Muscle of arm (tissue), 12 donors: Measurements from ENCODE around the gene RBMS1. TPM values are rescaled to one million over a fixed set of nuclear protein-coding genes. Genes with fewer than 3 reads are reported as not detected.
"Not testable (repeated sequence)": the region's sequence is repeated elsewhere in the genome, so short reads cannot be mapped to it uniquely, and the experiment has no call there.

Experiments
- DNase-seq: peaks from one replicate; pipeline ENCODE4 v3.0.0-alpha.2; 2013
- polyA plus RNA-seq, 12 donors: library from polyadenylated mRNA; unstranded; fragments of 120-200 nt; gene quantifications; one replicate each; pipeline ENCODE4 v1.2.1, GENCODE V29; 2013; ENCODE audit not compliant: insufficient read length in 12 of 12

RBMS1 gene
- polyA plus RNA-seq, 12 donors: 54.1 to 280 (median 76.3) TPM

GRCh38 chr2:160440888-160441287 lies 52.7 kb downstream of the RBMS1 start:
- DNase-seq: no peak

- DNase-seq: not testable (repeated sequence)
Observed at GRCh38 chr2:160439038-160439437, 54.6 kb downstream of the RBMS1 start.

DNA sequence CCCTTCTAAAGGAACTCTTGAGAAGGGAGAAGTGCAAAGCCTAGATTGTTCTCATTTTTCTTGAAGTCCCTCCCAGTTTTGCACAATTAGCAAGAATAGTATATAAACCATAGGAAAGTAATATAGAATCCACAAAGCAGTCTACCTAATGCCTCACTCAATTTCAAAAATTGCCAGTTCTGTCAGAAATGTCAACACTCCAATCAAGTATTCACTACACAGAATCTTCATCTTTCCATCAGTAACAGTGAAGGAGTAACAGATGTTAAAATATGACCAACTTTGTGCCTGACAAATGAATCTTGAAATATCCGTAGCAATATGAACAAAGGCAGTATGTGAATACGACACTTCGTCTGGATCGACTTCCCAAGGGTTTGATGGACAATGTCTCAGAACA lies 56.3 kb downstream of the RBMS1 start:
- no peak for DNase-seq

DNA sequence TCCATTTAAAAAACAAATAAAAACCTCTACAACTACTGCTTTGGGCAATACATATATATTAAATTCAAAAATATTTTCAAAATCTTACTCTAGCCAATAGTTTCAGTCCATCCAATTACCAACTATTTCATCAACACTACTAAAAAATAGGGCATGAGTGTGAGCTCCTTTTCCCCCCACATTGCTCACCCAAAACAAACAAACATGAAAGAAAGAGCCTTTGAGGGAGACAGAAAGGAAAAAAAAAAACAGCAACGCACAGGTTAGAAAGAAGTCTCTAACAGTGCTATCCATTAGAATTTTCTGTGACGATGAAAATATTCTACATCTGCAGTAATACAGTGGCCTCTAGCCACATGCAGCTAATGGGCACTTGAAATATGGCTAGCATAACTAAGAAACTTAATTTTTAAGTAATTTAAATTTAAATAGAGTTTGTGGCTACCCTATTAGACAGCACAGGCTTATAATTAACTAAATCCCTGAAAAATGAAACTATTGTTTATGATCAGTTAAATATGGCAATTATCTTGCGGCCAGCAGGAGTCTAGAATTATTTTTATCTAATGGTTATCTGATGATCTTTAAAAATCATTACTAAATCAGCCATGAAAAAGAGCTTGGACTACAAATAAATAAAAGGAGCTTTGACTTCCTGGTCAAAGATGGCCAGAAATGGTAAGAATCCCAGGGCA lies 59.2 kb downstream of the RBMS1 start:
- no peak for DNase-seq

DNA sequence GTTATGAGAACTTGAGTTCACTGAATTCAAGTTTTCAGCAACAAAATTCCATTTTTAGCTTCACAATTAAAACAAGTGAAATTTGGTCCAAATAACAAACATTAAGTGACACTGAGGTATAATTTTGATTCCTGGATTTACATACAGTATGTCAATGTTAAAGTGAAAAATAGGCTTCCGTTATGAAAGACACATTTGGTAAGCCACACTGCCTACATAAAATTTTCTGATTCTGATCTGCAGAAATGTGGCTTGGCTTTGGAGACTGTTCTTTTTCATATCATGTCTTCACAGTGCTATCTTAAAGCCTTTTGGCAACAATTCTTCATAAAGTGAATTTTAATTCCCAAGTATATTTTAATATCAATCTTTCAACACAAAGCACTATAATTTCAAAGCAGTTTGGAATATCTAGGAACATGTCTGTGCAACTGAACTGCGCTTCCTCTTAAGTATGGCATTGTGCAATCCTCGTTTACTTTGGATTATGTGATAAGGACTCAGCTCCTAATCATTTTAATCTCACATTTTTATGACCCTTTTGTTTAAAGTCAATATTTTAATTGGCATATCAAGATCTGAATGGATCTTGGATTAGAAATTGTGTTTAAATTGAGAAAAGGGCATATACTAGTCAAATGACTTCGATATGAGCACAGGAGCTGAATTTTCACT lies 60.0 kb downstream of the RBMS1 start:
- no peak for DNase-seq

GRCh38 chr2:160432633-160433032 lies 61.0 kb downstream of the RBMS1 start:
- no peak for DNase-seq

DNA sequence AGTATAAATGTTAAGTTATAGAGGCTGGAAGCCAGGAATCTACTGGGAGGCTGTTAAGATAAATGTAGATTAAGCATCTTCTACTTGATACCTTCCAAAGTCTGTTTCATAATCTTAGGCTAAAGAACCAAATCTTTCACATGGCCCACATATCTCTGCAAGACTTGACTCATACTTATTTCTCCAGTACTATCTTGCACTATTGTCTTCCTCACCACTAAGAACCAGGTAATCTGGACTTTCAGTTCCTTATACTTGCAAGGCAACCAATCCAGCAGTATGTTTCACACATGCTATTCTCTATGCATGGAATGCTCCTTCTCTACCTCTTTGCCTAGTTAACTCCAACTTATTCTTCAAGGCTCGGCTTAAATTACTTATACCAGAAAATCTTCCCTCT lies 62.2 kb downstream of the RBMS1 start:
- no peak for DNase-seq

DNA sequence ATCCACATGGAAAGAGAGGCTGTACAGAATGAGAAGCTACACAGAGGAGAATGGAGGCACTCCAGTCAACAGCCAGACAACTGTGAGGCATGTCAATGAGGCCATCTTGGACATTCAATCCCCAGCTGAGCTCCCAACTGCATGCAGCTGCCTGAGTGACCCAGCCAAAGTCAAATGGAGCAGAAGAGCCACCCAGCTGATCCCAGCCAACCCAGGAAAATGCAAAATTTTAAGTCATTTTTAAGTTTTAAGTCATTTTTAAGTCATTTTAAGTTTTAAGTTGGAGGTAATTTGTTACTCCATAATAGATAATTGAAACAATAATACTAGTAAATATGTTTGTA lies 63.6 kb downstream of the RBMS1 start:
- no peak for DNase-seq

DNA sequence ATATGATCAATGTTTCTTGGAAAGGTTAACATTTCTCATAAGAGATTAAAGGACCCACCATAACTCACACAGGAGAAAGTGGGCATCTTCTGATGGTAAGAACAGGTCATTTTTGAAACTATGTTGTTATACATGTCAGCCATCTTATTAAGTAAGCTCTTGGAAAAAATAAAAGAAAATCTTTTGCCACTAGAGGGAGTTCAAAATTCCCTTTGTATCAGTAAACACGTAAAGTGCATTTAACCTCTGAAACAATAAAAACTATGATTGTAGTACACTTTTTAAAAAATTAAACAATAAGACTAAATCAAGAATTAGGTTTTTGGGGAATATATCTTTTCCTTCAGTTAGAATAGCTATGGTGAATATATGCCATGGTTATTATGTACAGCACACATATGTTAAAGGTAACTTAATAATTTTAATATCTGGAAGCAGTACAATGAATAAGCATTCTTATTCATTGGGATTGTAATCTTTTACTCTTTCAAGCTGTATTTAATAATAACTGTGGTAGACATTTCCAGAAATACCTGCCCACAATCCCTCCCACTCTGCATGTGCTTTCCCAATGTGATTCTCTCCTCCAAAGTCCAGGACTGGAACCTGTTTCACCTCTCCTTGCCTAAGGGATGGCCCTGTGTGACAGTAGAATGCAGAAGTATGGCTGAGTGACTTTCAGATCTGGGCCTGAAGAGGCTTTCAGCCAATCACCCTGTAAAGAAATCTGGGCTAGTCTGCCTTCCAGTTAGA lies 64.2 kb downstream of the RBMS1 start:
- no peak for DNase-seq

DNA sequence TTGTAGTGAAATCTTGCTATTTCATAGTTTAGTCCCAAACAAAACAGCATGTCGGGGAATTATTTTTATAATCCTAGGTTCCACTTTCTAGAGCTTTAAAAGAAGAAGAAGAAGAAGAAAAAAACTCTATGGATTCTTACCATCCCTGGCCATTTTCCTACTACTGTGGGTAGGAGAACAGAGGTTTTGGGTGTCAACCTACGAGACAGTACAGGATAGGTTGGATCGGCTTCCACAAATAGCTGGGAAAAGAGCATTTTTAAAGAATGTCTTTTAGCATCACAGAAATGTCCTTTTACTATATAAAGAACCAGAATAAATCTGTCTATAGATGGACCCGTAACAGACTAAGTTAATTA lies 65.2 kb downstream of the RBMS1 start:
- no peak for DNase-seq

DNA sequence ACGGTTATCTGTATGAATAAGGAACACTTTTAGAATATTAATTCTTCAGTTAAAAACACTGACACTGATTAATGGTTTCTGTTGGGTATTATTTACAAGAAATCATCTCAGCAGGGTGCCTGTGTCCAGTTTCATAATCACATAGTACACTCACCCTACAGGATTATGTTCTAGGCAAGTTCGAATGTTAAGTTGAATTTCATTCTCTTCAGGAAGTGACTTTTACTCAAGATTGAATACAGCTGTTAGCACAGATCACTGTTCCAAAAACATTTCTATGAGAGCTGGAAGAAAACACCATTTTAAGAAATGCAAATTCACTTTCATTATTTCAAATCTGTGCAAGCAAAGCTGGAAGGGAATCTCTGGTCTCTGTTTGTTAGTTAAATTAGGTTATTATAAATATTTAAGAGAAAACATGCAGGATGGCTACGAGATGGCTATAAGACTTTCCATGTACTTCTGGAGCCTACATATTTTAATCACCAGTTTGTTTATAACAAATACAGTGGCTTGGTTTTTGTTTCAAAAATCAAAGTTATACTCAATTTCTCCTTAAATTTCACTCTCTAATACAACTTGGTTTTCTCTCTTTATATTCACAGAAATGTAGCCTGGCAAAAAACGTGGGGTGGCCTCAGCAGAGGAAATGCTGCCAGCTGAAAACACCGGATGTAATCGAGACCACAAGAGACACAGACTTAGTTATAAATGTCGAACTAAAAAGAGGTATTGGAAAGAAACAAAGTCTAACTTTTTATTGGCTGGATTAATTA lies 65.8 kb downstream of the RBMS1 start:
- DNase-seq: no peak

- DNase-seq: no peak
Observed at GRCh38 chr2:160426604-160427003, 67.0 kb downstream of the RBMS1 start.

GRCh38 chr2:160425434-160426151 lies 68.0 kb downstream of the RBMS1 start:
- no peak for DNase-seq

- DNase-seq: no peak
Observed at GRCh38 chr2:160423126-160423525, 70.5 kb downstream of the RBMS1 start.

DNA sequence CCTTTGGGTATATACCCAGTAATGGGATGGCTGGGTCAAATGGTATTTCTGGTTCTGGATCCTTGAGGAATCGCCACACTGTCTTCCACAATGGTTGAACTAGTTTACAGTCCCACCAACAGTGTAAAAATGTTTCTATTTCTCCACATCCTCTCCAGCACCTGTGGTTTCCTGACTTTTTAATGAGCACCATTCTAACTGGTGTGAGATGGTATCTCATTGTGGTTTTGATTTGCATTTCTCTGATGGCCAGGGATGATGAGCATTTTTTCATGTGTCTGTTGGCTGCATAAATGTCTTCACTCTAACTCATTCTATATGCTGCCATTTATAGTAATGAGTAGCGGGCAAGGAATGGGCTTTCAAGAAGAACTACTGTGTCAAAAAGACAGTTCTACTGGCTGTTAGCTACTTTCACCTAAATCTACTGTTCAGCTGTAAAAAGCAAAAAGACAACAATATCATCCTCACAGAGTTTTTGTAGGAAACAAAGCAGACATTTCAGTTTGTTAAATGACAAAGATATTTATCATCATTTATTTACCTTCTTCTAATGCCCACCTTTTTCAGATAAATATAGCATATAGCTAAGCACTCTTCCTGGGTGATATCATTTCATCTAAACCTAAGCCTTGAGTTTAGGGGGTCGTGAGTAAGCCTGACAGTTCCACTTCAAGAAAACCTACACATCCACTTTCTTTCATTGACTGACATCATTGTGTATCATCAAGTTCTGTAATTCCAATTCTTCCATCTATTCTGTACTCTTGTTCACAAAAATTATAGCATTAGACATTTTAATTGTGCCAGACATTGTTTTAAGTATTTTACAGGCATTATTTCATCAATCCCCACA lies 71.7 kb downstream of the RBMS1 start:
- not testable (repeated sequence) for DNase-seq

- no peak for DNase-seq
Observed at GRCh38 chr2:160420711-160421110, 72.9 kb downstream of the RBMS1 start.

- DNase-seq: peak; percentile 61
Observed at GRCh38 chr2:160419776-160420505, 73.7 kb downstream of the RBMS1 start.

DNA sequence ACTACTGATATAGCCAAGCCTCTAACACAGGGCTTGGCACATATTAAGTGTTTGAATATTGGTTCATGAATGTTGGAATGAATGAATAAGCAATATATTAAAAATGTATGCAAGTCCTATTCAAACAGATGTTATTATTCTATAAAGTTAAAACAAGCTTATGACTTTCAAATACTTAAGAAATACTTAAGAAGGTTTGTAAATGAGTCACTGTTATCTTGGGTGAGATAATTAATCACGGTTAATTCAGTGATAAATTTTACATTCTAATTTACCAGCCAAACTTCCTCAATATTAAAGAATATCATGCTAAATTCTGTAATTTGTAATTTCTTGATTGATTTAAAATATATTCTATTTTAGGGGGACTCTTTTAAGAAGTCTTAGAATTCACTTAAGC lies 74.8 kb downstream of the RBMS1 start:
- no peak for DNase-seq

DNA sequence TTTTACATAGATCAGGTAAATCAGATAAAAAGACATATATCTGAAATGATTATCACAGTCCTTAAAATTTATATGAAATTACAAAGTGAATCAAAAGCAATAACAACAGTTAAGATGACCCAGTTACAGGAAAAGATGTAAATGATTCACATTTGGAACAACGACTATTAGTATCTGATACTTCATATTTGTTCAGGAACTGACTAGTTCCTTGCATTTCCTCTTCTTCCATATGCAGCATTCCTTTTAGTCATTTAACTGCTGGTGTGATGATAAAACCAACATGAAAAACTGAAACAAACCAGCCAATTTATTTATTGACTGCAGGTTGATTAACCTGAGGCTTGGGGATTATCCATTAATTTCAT lies 75.2 kb downstream of the RBMS1 start:
- DNase-seq: no peak
